Endothelial cell of umbilical vein (primary cell): ENCODE data around the gene AGPS. TPM values are rescaled to one million over a fixed set of nuclear protein-coding genes. Genes with fewer than 3 reads are reported as not detected.

ENCODE experiments used
- BruUV-seq: library from RNA; stranded (reverse); fragments of 400-500 nt; replicated peaks from 2 replicates; lab custom pipeline; 2021; lab: Mats Ljungman, UMichigan
- CTCF ChIA-PET: fragments of 300-600, 350-600 bp; sonication (Branson Sonifier 250); formaldehyde crosslinking; loops from one replicate; lab custom pipeline; 2021; ENCODE audit warnings: antibody characterized with exemption, inconsistent platforms; lab: Charles Lee
- POLR2A ChIA-PET: fragments of 300-600, 350-600 bp; sonication (Branson Sonifier 250); formaldehyde crosslinking; loops from one replicate; lab custom pipeline; 2021; ENCODE audit warnings: antibody characterized with exemption, inconsistent platforms; lab: Charles Lee
- DNase-seq: peaks from one replicate; pipeline ENCODE4 v3.0.0-alpha.2; 2011; ENCODE audit warnings: low read depth, low spot score
- FAIRE-seq: peaks from 2 replicates; lab custom pipeline; 2011; peaks lifted over from hg19 to GRCh38; lab: Jason Lieb, UNC
- H2AFZ ChIP-seq: 2 replicates; pipeline ENCODE4 v1.6.0; 2012; ENCODE audit warnings: low read depth, low read length, control low read depth, inconsistent platforms
- H3K27ac ChIP-seq: 2 replicates; pipeline ENCODE4 v1.5.1; 2011; ENCODE audit warnings: low read depth, mild to moderate bottlenecking, control low read depth, low read length, moderate library complexity; ENCODE audit not compliant: insufficient read depth
- H3K27me3 ChIP-seq, 2 experiments: 2 replicates each; pipeline versions ENCODE4 v1.6.0 to v1.6.1; 2011; ENCODE audit warnings: low read length in 2 of 2, mixed read lengths in 1 of 2; ENCODE audit not compliant: control insufficient read depth in 2 of 2, insufficient read depth in 2 of 2
- H3K36me3 ChIP-seq, 2 experiments: 2 replicates in 1 of 2; 3 replicates in 1 of 2; pipeline ENCODE4 v1.5.1; 2011; ENCODE audit warnings: low read length in 2 of 2, mild to moderate bottlenecking in 1 of 2, moderate library complexity in 1 of 2; ENCODE audit not compliant: control insufficient read depth in 2 of 2, insufficient read depth in 2 of 2; ENCODE audit errors: extremely low read depth in 1 of 2
- H3K4me1 ChIP-seq: 3 replicates; pipeline ENCODE4 v1.5.1; 2011; ENCODE audit warnings: mild to moderate bottlenecking, low read length; ENCODE audit not compliant: control insufficient read depth, insufficient read depth; ENCODE audit errors: extremely low read depth
- H3K4me2 ChIP-seq: 2 replicates; pipeline ENCODE4 v1.6.1; 2011; ENCODE audit warnings: low read length, control low read depth, mixed read lengths; ENCODE audit not compliant: insufficient read depth
- H3K4me3 ChIP-seq, 3 experiments: fragments of 200-600 bp in 1 of 3; sonication (generic), shearing (Covaris generic) in 1 of 3; replicated peaks in 1 of 3; 2 replicates each; pipeline ENCODE4 v1.5.1; 2011 to 2016; ENCODE audit warnings: control low read depth in 3 of 3, low read length in 3 of 3, mild to moderate bottlenecking in 2 of 3, inconsistent platforms in 1 of 3, low read depth in 1 of 3, moderate library complexity in 1 of 3; ENCODE audit not compliant: insufficient read depth in 1 of 3
- H3K79me2 ChIP-seq: 2 replicates; pipeline ENCODE4 v1.6.0; 2012; ENCODE audit warnings: low read length, inconsistent platforms; ENCODE audit not compliant: control insufficient read depth, insufficient read depth
- H3K9ac ChIP-seq: replicated peaks from 2 replicates; pipeline ENCODE3; 2011; ENCODE audit warnings: low read length, control low read depth; ENCODE audit not compliant: insufficient read depth; ENCODE audit errors: extremely low read depth
- H3K9me1 ChIP-seq: replicated peaks from 3 replicates; pipeline ENCODE4 v1.6.0; 2011; ENCODE audit warnings: mild to moderate bottlenecking, low read length; ENCODE audit not compliant: control insufficient read depth, insufficient read depth; ENCODE audit errors: extremely low read depth
- H3K9me3 ChIP-seq: replicated peaks from 2 replicates; pipeline ENCODE4 v1.5.1; 2012; ENCODE audit warnings: low read length, inconsistent platforms; ENCODE audit not compliant: control insufficient read depth, insufficient read depth
- H4K20me1 ChIP-seq: replicated peaks from 2 replicates; pipeline ENCODE3; 2011; ENCODE audit warnings: mild to moderate bottlenecking, low read length; ENCODE audit not compliant: control insufficient read depth, insufficient read depth; ENCODE audit errors: extremely low read depth
- EZH2 ChIP-seq: IDR thresholded peaks from 2 replicates; pipeline ENCODE4 v1.6.1; 2012; ENCODE audit warnings: borderline replicate concordance, low read depth, mild to moderate bottlenecking, moderate library complexity, low read length, inconsistent platforms; ENCODE audit not compliant: severe bottlenecking
- FOS ChIP-seq: IDR thresholded peaks from 2 replicates; pipeline ENCODE4 v1.6.1; 2011; ENCODE audit warnings: mild to moderate bottlenecking, low read length, moderate library complexity, borderline replicate concordance; ENCODE audit not compliant: insufficient read depth
- JUN ChIP-seq: IDR thresholded peaks from 2 replicates; pipeline ENCODE4 v1.6.1; 2011; ENCODE audit warnings: borderline replicate concordance, low read depth; ENCODE audit not compliant: insufficient read length, insufficient read depth
- MYC ChIP-seq: IDR thresholded peaks from one replicate; pipeline ENCODE4 v1.6.1; 2011; ENCODE audit warnings: mild to moderate bottlenecking, low read depth, low read length
- POLR2A ChIP-seq: IDR thresholded peaks from 2 replicates; pipeline ENCODE4 v1.6.1; 2012; ENCODE audit warnings: low read depth, mild to moderate bottlenecking, control low read depth, low read length
- dilution Hi-C: fragments of 300-500 bp; cut with MboI; formaldehyde crosslinking; loops from one replicate; pipeline ENCODE4 v1.15.0; 2019; ENCODE audit warnings: low sequenced_read_pairs; ENCODE audit not compliant: extremely low pct_ligation_motif_present
- intact Hi-C: fragments of 100-400 bp; cut with micrococcal nuclease; formaldehyde crosslinking; loops from one replicate; pipeline ENCODE4 v1.10.0; 2022
- polyA plus RNA-seq, 4 experiments: library from polyadenylated mRNA; depleted of rRNA in 3 of 4; stranded (reverse) in 3 of 4; unstranded in 1 of 4; fragments of >200 nt; gene quantifications; 2 replicates each; pipeline versions ENCODE4 v1.2.1 to v1.2.3, GENCODE V29; 2011 to 2012; ENCODE audit warnings: missing spikeins in 1 of 4
- total RNA-seq: library from RNA; stranded (reverse); gene quantifications from 2 replicates; pipeline ENCODE4 v1.2.3, GENCODE V29; 2021
- TF ChIP-seq, protein P1 (sequence below), 2 donors: IDR thresholded peaks; 1 replicate in 1 of 2; 2 replicates in 1 of 2; pipeline ENCODE4 v1.5.1; 2011; ENCODE audit warnings: low read length in 2 of 2, mild to moderate bottlenecking in 2 of 2, moderate library complexity in 2 of 2, control low read depth in 1 of 2, inconsistent platforms in 1 of 2, low read depth in 1 of 2; ENCODE audit not compliant: insufficient read depth in 1 of 2; ENCODE audit errors: extremely low read depth in 1 of 2
- TF ChIP-seq, protein P2 (sequence below): IDR thresholded peaks from 2 replicates; pipeline ENCODE4 v1.6.1; 2011; ENCODE audit not compliant: insufficient read depth, insufficient read length

Gene AGPS
- total and polyA plus RNA-seq, 2 donors (not counting 3 experiments of a cell fraction or from before 2014, with no cell fraction given), result 10.1 to 96.5 TPM

DNA sequence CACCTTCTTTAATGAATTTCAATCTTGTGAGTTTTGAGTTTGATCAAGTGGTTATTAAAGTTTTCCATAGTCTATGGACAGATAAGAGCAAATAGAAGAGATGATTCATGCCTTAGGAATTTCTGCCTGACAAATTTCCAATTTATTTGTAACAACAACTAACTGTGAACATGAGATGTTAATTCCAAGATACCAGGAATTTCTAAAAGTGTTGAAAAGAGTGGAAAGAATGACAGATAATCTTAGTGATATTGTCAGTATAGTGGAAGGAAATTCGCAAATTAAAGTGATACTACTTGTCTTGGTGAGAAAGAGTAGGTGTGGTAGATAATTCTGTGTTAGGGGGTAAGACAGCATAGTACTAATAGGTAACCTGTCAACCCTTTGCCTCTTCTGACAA lies 82.4 kb downstream of the AGPS start:
- Histone ChIP-seq H4K20me1 (no peaks in the 10 kb centered on the region), H3K9ac (peak overlapping the region; percentile 12), H3K27ac (peak overlapping the region; percentile 61), H3K9me3 (peaks cover 2% of the 10 kb centered on the region), H2AFZ (no peak overlapping the region), H3K27me3 (no peaks in the 10 kb centered on the region), H3K9me1 (no peaks in the 10 kb centered on the region), H3K4me1 (peaks cover 15% of the 10 kb centered on the region), H3K79me2 (peaks cover 13% of the 10 kb centered on the region), H3K4me2 (peak overlapping the region; percentile 75), H3K4me3 (no peak overlapping the region), H3K36me3 (peaks cover 0 to 5% of the 10 kb centered on the region in 2 experiments)
- FAIRE-seq (no peak), DNase-seq (peak; percentile 86)
- no TSS peak for BruUV-seq
- POLR2A ChIA-PET, result no interaction called here
- CTCF ChIA-PET, result interaction anchor here (0.6 to 1.0 kb wide), 2 partner anchors 14 to 297 kb away, joined by 3 read pairs; no protein-coding TSS in a partner anchor
- intact Hi-C loops (loop anchor here (1.0 kb wide), 1 partner anchor 79 kb away; no protein-coding TSS in a partner anchor), dilution Hi-C loops (no loop called here)
- TF ChIP-seq FOS (peak; percentile 75), JUN (peak; percentile 74)
- TF ChIP-seq, protein P1, sequence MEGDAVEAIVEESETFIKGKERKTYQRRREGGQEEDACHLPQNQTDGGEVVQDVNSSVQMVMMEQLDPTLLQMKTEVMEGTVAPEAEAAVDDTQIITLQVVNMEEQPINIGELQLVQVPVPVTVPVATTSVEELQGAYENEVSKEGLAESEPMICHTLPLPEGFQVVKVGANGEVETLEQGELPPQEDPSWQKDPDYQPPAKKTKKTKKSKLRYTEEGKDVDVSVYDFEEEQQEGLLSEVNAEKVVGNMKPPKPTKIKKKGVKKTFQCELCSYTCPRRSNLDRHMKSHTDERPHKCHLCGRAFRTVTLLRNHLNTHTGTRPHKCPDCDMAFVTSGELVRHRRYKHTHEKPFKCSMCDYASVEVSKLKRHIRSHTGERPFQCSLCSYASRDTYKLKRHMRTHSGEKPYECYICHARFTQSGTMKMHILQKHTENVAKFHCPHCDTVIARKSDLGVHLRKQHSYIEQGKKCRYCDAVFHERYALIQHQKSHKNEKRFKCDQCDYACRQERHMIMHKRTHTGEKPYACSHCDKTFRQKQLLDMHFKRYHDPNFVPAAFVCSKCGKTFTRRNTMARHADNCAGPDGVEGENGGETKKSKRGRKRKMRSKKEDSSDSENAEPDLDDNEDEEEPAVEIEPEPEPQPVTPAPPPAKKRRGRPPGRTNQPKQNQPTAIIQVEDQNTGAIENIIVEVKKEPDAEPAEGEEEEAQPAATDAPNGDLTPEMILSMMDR (IDR thresholded peaks at IDR 0.05; ENCODE audit: extremely low read depth in 1 of 2, insufficient read depth in 1 of 2, low read depth in 1 of 2, low read length in 2 of 2), result no peak

DNA sequence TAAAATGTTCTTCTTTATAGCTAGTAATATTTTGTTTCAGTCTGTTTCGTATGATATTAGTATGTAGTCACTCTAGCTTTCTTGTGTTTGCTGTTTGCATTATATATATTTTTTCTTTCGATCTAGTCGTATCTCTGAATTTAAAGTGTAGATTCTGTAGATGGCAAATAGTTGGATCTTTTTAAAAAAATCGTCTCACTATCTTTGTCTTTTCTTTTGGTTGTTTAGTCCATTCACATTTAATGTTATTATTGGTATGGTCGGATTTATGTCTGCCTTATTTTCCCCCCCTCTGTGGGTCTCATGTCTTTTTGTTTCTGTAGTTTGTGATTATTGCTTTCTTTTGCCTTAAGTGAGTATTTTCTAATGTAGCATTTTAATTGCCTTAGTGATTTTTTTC lies 84.3 kb downstream of the AGPS start:
- Histone ChIP-seq H3K9me1 (no peaks in the 10 kb centered on the region), H3K4me3 (no peak overlapping the region), H3K79me2 (peaks cover 11% of the 10 kb centered on the region), H3K4me1 (peaks cover 15% of the 10 kb centered on the region), H3K9ac (no peak overlapping the region), H2AFZ (no peak overlapping the region), H3K27ac (no peak overlapping the region), H4K20me1 (no peaks in the 10 kb centered on the region), H3K36me3 (peaks cover 0 to 4% of the 10 kb centered on the region in 2 experiments), H3K4me2 (no peak overlapping the region), H3K27me3 (no peaks in the 10 kb centered on the region), H3K9me3 (peaks cover 2% of the 10 kb centered on the region)
- intact Hi-C loops, result no loop called here
- BruUV-seq, result no TSS peak
- CTCF ChIA-PET, result no interaction called here
- no peak for TF ChIP-seq FOS
- no peak for TF ChIP-seq EZH2
- no peak for TF ChIP-seq POLR2A
- TF ChIP-seq, protein P2, sequence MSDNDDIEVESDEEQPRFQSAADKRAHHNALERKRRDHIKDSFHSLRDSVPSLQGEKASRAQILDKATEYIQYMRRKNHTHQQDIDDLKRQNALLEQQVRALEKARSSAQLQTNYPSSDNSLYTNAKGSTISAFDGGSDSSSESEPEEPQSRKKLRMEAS, result no peak
- TF ChIP-seq MYC, result no peak
- dilution Hi-C loops, result no loop called here
- DNase-seq, result no peak
- FAIRE-seq, result no peak
- POLR2A ChIA-PET, result no interaction called here
